Measurements from ENCODE around the gene RPS6KB1. TPM values are rescaled to one million over a fixed set of nuclear protein-coding genes. Genes with fewer than 3 reads are reported as not detected.
A peak's percentile ranks its signal among the peaks of the same experiment; 100 is the strongest.
"Not testable (repeated sequence)": the region's sequence is repeated elsewhere in the genome, so short reads cannot be mapped to it uniquely, and the experiment has no call there.

The RPS6KB1 gene
- total and polyA plus RNA-seq, 2 experiments from 2014 or later, result 23.3 to 31.4 TPM

GRCh38 chr17:59954856-59955255, 61.9 kb downstream of the RPS6KB1 start:
- TF ChIP-seq EZH2 (IDR thresholded peaks at IDR 0.05; ENCODE audit: insufficient read depth, poor library complexity, severe bottlenecking), result no peak
- TF ChIP-seq EZH2phosphoT487 (IDR thresholded peaks at IDR 0.05; ENCODE audit: insufficient read depth, low read depth), result no peak
- H3K4me2 ChIP-seq (ENCODE audit: unreplicated experiment), result no peak overlapping the region
- no peaks in the 10 kb centered on the region for H3K27me3 ChIP-seq (replicated peaks; ENCODE audit: insufficient read depth)
- peaks cover 14% of the 10 kb centered on the region; the same call in 1 of the 2 replicates for H3F3A ChIP-seq (ENCODE audit: insufficient read depth)
- no peak overlapping the region for H2AFZ ChIP-seq
- no peak for DNase-seq
- peaks cover 30% of the 10 kb centered on the region for H3K36me3 ChIP-seq (ENCODE audit: low read depth)
- H3K4me3 ChIP-seq, result no peak overlapping the region
- no peak overlapping the region for H3K9ac ChIP-seq
- in situ Hi-C loops (cut with MboI), result no loop called here
- no peaks in the 10 kb centered on the region for H3K9me3 ChIP-seq (ENCODE audit: low read depth)
- H3K27ac ChIP-seq, result no peak overlapping the region
- H3K4me1 ChIP-seq (ENCODE audit: insufficient read depth), result no peaks in the 10 kb centered on the region
- no peaks in the 10 kb centered on the region for H3K79me2 ChIP-seq (ENCODE audit: insufficient read depth)
- 72 to 73% methylated on average over 3 of the region's 3 CpGs for WGBS, 2 experiments (ENCODE audit: low coverage in 1 of 2, low lambda C conversion rate in 2 of 2, missing lambda C conversion rate in 2 of 2)
- no peaks in the 10 kb centered on the region for H3K9me2 ChIP-seq (ENCODE audit: insufficient read depth)
- H4K20me1 ChIP-seq (ENCODE audit: insufficient read depth), result no peaks in the 10 kb centered on the region

DNA sequence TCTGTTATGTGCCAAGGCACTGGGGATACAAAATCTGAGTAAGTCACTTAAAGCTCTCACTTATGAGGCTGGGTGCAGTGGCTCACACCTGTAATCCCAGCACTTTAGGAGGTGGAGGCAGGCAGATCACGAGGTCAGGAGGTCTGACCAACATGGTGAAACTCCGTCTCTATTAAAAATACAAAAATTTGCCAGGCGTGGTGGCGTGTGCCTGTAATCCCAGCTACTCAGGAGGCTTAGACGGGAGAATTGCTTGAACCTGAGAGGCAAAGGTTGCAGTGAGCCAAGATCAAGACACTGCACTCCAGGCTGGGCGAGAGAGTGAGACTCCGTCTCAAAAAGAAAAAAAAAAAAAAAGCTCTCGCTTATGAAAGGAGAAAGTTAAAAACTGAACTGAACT, 66.7 kb downstream of the RPS6KB1 start:
- H3K27me3 ChIP-seq (replicated peaks; ENCODE audit: insufficient read depth); H3K9me2 ChIP-seq (ENCODE audit: insufficient read depth); H3K4me2 ChIP-seq (ENCODE audit: unreplicated experiment); H3K9ac ChIP-seq; H4K20me1 ChIP-seq (ENCODE audit: insufficient read depth); in situ Hi-C loops (cut with MboI); H2AFZ ChIP-seq; DNase-seq; H3K4me3 ChIP-seq; H3K4me1 ChIP-seq (ENCODE audit: insufficient read depth); H3K27ac ChIP-seq; H3K9me3 ChIP-seq (ENCODE audit: low read depth): not testable (repeated sequence)
- Histone ChIP-seq H3F3A (ENCODE audit: insufficient read depth) (0 out of 2 replicates have a peak, but pooled peaks cover 22% of the 10 kb centered on the region), H3K36me3 (ENCODE audit: low read depth) (peaks cover 19% of the 10 kb centered on the region; the same call in 1 of the 2 replicates), H3K79me2 (ENCODE audit: insufficient read depth) (peaks cover 24% of the 10 kb centered on the region)
- 95 to 99% methylated on average over 8 of the region's 8 CpGs for WGBS, 2 experiments (ENCODE audit: low coverage in 1 of 2, low lambda C conversion rate in 2 of 2, missing lambda C conversion rate in 2 of 2)

DNA sequence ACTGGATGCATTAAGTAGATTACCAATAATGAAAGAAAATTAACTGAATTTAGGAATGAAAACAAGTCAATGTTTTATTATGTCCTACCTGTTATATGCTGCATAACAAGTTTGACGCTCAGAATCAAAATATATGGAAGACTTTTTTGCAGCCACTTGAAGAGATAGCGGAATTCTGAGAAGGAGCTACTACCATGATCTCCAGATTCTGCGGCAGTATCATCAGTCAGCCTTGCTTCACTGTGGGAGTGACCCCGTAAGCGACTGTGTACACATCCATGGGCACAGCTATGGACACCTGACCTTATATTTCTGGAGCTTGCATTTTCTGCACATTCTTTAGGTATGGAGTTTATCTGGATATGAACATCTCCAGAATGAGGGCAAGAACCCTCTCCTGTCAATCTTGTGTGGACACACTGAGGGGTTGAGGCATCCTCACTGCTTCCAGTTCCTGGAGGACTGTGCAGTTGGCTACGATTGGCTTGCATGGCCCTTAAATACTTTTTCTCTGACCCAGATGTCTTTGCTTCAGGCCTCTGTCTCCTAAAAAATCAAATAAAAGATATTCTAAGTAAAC, 69.9 kb downstream of the RPS6KB1 start:
- in situ Hi-C loops (cut with MboI), result no loop called here
- H2AFZ ChIP-seq, result no peak overlapping the region
- H3K4me2 ChIP-seq (ENCODE audit: unreplicated experiment), result peak overlapping the region; percentile 93
- TF ChIP-seq EZH2phosphoT487 (IDR thresholded peaks at IDR 0.05; ENCODE audit: insufficient read depth, low read depth) (no peak), EZH2 (IDR thresholded peaks at IDR 0.05; ENCODE audit: insufficient read depth, poor library complexity, severe bottlenecking) (no peak)
- H3K36me3 ChIP-seq (ENCODE audit: low read depth), result no peaks in the 10 kb centered on the region
- no peaks in the 10 kb centered on the region for H4K20me1 ChIP-seq (ENCODE audit: insufficient read depth)
- no peak for DNase-seq
- H3K4me1 ChIP-seq (ENCODE audit: insufficient read depth), result no peaks in the 10 kb centered on the region
- peak overlapping the region; percentile 93; the same call in 1 of the 2 replicates for H3K9ac ChIP-seq
- H3K9me2 ChIP-seq (ENCODE audit: insufficient read depth), result no peaks in the 10 kb centered on the region
- peaks cover 24% of the 10 kb centered on the region for H3K79me2 ChIP-seq (ENCODE audit: insufficient read depth)
- H3K9me3 ChIP-seq (ENCODE audit: low read depth), result no peaks in the 10 kb centered on the region
- H3K27me3 ChIP-seq (replicated peaks; ENCODE audit: insufficient read depth), result no peaks in the 10 kb centered on the region
- 0 out of 2 replicates have a peak, but pooled peaks cover 22% of the 10 kb centered on the region for H3F3A ChIP-seq (ENCODE audit: insufficient read depth)
- peak overlapping the region; percentile 83; the same call in 1 of the 2 replicates for H3K4me3 ChIP-seq
- WGBS, 2 experiments (ENCODE audit: low coverage in 1 of 2, low lambda C conversion rate in 2 of 2, missing lambda C conversion rate in 2 of 2), result 90% methylated on average over 6 of the region's 6 CpGs
- H3K27ac ChIP-seq, result no peak overlapping the region

- Histone ChIP-seq H3K9me3 (ENCODE audit: low read depth) (no peaks in the 10 kb centered on the region), H3K4me3 (peak overlapping the region; percentile 83), H3K79me2 (ENCODE audit: insufficient read depth) (peaks cover 24% of the 10 kb centered on the region), H3K9me2 (ENCODE audit: insufficient read depth) (no peaks in the 10 kb centered on the region), H3K27me3 (replicated peaks; ENCODE audit: insufficient read depth) (no peaks in the 10 kb centered on the region), H3K27ac (peak overlapping the region; percentile 91), H3K9ac (peak overlapping the region; percentile 93), H4K20me1 (ENCODE audit: insufficient read depth) (no peaks in the 10 kb centered on the region), H3K4me2 (ENCODE audit: unreplicated experiment) (peak overlapping the region; percentile 93), H3K36me3 (ENCODE audit: low read depth) (no peaks in the 10 kb centered on the region), H3K4me1 (ENCODE audit: insufficient read depth) (no peaks in the 10 kb centered on the region), H3F3A (ENCODE audit: insufficient read depth) (0 out of 2 replicates have a peak, but pooled peaks cover 12% of the 10 kb centered on the region), H2AFZ (peak overlapping the region; percentile 97)
- peak; percentile 86 for DNase-seq
- TF ChIP-seq EZH2 (IDR thresholded peaks at IDR 0.05; ENCODE audit: insufficient read depth, poor library complexity, severe bottlenecking) (no peak), EZH2phosphoT487 (IDR thresholded peaks at IDR 0.05; ENCODE audit: insufficient read depth, low read depth) (no peak)
- 2% methylated on average over 21 of the region's 21 CpGs for WGBS, 2 experiments (ENCODE audit: low coverage in 1 of 2, low lambda C conversion rate in 2 of 2, missing lambda C conversion rate in 2 of 2)
- in situ Hi-C loops (cut with MboI), result no loop called here
Measured at GRCh38 chr17:59963738-59964481, 71.0 kb downstream of the RPS6KB1 start.

Data from GM23248 (cell line).